HG02884 (cell line): ENCODE data around the gene RAD54L.
A peak's percentile ranks its signal among the peaks of the same experiment; 100 is the strongest.
"Not testable (repeated sequence)": the region's sequence is repeated elsewhere in the genome, so short reads cannot be mapped to it uniquely, and the experiment has no call there.

Experiments used
- ATAC-seq: cut with Tn5 transposase; IDR thresholded peaks from one replicate; pipeline ENCODE4 v1.9.1; 2021; ENCODE audit warnings: mild to moderate bottlenecking, moderate library complexity; ENCODE audit not compliant: unreplicated experiment

Gene RAD54L

GRCh38 chr1:46238865-46239264 lies 8.7 kb upstream of the RAD54L start:
- ATAC-seq = not testable (repeated sequence)

DNA sequence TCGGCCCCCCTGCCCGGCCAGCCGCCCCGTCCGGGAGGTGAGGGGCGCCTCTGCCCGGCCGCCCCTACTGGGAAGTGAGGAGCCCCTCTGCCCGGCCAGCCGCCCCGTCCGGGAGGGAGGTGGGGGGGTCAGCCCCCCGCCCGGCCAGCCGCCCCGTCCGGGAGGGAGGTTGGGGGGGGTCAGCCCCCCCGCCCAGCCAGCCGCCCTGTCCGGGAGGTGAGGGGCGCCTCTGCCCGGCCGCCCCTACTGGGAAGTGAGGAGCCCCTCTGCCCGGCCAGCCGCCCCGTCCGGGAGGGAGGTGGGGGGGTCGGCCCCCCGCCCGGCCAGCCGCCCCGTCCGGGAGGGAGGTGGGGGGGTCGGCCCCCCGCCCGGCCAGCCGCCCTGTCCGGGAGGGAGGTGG lies 5.8 kb upstream of the RAD54L start:
- not testable (repeated sequence) for ATAC-seq

- no peak for ATAC-seq
Measured at GRCh38 chr1:46242918-46243317, 4.6 kb upstream of the RAD54L start.

DNA sequence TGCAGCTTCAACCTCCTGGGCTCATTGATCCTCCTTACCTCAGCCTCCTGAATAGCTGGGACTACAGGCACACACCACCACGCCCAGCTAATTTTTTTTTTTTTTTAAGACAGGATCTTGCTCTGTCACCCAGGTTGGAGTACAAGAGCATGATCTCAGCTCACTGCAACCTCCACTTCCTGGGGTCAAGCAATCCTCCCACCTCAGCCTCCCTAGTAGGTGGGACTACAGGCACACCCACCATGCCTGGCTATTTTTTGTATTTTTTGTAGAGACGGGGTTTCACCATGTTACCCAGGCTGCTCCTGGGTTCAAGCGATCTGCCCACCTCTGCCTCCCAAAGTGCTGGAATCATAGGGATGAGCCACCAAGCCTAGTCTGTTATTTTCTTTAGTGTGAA lies 3.7 kb upstream of the RAD54L start:
- not testable (repeated sequence) for ATAC-seq

DNA sequence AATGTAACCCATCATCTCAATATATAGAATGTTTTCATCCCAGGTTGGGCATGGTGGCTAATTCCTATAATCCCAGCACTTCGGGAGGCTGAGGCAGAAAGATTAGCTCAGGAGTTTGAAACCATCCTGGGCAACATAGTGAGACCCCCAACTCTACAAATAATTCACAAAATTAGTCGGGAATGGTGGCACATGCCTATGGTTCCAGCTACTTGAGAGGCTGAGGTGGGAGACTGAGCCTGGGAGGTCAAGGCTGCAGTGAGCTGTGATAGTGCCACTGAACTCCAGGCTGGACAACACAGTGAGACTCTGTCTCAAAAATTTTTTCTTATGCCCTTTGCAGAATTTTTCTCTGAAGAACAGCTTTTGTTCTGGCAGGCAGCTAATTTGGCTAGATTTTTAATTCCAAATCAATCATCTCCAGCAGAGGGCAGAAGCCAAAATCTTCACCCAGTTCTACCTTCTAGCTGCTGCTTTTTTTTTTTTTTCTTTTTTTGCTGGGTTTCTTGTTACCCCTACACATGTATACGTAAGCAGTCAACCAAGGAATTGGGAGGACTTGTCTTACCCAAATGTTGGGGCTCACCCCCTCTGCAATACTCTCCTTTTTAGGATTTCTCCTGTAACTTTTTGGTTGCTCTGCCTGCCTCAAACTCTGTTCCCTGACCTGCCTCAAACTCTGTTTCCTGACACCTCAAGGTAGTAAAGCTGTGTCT lies 2.7 kb upstream of the RAD54L start:
- no peak for ATAC-seq

DNA sequence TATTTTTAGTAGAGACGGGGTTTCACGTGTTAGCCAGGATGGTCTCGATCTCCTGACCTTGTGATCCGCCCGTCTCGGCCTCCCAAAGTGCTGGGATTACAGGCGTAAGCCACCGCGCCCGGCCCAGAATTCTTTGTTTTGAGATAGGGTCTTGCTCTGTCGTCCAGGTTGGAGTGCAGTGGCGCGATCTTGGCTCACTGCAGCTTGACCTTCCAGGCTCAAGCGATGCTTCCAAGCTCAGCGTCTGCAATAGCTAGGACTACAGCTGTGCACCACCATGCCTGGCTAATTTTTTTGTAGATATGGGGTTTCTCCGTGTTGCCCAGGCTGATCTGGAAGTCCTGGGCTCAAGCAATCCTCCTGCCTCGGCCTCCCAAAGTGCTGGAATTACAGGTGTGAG lies 1.4 kb upstream of the RAD54L start:
- ATAC-seq = not testable (repeated sequence)

DNA sequence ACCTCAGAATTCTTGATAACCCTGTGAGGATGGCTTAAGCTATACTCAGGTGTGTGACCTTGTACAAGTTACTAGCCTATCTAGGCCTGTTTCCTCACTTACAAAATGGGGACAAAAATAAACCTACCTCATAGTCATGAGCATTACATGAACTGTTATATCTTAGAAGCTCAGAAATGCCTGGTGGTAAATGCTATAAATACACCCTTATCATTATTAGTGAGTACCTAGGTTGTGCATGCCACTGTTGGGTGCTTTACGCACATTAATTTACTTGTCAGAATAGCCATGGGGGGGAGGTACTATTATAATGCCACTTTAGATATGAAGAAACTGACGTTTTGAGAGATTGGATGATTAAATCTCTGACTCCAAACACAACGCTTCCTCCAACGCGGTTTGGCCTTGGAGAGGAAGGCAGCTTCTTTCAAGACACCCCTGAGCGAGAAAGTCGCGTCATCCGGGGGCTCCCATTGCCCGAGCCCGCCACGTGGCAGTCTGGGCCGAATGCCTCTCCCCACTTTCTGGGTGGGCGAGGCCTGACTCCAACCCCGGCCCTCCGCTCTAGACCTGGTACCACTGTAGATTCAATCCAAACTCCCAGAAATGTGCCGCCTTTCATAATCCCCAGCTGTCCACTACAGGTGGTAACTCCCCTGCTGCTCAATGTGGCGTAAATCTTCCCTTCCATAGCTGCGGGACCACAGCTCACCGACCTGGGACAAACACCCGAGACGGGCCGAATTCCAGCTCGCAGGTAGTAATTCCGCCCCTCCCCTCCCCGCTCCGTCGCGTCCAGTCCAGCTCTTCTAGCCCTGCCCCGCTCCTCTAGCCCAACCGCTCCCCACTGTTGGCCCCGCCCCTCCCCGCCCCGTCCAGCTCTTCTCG lies 771 bp upstream of the RAD54L start:
- ATAC-seq = peak; percentile 41

DNA sequence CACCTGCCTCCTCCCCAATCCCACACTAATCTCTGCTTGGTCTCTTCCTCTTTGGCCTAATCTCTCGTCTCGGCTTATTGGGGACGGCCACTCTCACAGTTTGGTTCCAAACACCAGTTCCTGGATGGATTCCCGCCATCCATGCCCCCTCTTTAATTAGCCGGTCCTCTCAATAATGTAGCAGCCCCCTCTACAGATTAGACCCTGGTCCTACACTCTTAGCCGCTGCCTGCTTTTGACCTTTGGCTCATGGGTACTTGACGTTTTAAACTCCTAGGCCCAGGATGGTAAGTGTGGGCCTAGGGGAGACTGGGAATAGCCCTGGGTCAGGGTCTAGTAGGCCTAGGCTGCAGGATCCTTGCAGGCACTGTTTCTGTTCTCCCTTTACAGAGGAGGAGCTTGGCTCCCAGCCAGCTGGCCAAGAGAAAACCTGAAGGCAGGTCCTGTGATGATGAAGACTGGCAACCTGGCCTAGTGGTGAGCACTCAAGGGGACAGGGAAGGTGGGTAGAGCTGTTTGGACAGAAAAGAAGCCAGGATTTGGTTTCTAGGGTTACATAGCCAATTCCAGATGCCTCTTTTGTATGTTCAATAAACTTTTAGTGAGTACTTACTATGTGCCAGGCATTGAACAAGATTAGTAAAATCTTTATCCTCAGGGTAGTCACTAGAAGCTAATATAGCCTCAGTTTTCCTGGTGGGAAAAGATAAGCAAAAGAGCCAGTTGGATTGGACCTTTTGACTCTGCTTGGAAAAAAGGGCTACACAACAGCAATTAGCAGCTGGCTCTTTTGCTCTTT lies 758 bp downstream of the RAD54L start:
- no peak for ATAC-seq

DNA sequence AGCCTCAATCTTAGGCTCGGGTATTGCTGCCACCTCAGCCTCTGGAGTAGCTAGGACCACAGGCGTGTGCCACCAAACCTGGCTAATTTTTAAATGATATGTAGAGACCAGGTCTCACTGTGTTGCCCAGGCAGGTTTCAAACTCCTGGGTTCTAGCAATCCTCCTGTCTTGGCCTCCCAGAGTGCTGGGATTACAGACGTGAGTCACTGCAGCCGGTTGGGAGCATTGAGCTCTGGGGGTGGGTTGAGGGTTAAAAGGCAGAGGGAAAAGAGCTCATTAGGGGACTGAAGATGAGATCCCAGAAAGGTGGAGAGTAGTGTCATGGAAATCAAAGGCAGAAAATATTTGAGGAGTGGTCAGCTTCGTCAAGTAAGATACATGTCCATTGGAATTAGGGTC lies 7.1 kb downstream of the RAD54L start:
- no peak for ATAC-seq

- ATAC-seq = no peak
Measured at GRCh38 chr1:46256523-46256922, 9.0 kb downstream of the RAD54L start.

- no peak for ATAC-seq
Measured at GRCh38 chr1:46262508-46262907, 14.9 kb downstream of the RAD54L start.

DNA sequence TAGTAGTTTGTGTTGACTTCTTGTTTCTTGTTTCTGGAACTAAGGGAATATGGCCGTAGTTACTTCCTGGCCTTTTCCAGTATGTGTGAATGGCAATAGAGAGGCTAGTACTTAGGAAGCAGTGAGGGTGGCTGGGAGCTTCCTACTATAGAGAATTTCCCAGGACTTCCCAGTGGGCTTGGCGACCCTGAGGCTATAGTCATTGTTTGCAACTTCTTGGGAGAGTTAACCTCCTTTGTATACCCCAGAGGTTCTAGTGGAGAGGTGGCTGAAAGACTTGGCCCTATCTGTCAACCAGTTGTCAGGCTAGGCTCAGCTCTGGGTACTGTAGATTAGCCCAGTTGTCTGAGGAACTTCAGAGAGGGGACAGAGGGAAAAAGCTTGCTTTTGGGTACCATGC lies 15.6 kb downstream of the RAD54L start:
- no peak for ATAC-seq

DNA sequence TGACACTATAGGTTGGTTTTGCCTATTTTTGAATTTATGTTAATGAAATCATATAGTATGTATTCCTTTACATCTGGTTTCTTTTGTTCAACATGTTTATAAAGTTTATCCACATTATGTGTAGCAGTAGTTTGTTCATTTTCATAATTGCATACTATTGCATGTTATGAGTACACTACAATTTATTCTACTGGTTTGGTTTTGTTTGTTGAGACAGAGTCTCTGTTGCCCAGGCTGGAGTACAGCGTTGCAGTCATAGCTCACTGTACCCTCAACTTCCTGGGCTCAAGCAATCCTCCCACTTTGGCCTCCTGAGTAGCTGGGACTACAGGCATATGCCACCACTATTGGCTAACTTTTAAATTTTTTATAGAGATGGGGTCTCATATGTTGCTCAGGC lies 21.0 kb downstream of the RAD54L start:
- ATAC-seq = no peak

DNA sequence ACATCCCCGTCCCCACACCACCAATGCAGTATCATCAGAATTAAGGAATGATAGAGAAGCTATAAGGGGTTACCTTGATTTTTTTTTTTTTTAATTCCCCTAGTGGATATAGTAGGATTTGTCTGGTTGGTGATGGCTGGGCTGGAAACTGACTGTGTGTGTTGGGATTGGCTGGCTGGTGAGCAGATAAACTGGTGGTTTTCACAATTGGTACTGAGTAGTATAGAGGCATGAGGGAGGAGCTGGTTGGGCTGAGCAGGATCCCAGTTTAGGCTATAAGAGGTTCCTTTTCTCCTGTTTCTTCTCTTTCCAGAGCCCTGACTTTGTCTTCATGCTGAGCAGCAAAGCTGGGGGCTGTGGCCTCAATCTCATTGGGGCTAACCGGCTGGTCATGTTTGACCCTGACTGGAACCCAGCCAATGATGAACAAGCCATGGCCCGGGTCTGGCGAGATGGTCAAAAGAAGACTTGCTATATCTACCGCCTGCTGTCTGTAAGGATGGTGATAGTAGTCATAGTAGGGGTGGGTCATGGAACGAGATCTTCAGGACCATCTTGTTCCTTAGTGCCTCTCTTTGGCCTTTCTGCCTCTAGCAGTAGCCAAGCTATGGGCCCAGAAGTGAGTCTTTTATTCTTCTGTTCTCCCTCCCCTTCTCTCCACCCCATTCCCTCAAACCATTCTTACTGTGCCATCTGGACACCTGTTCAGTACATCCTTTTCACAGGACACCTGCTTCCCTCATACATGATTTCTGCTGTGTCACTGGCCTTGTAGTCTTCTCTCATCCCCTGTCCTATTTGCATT lies 26.9 kb downstream of the RAD54L start:
- no peak for ATAC-seq

- no peak for ATAC-seq
Measured at GRCh38 chr1:46275030-46275337, 27.4 kb downstream of the RAD54L start.

- ATAC-seq = no peak
Measured at GRCh38 chr1:46277658-46278373, 30.3 kb downstream of the RAD54L start.

DNA sequence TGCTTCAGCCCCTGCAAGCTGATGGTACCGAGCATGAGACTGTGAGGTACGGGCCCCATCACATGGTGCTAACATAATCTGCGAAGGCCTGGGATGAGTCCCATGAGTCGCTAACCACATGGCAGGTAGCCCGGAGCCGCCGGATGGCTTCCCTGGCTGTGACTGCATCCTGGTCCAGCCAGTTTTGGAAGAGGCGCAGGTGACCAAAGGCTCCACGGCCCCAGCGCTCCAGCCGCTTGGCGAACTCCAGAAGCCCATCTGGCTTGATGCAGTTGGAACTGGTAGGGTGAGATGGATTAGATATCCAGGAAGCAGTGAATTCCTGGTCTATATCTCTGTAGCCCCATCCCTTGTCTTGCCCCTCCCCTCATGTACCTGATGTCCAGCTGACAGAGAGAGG lies 31.2 kb downstream of the RAD54L start:
- no peak for ATAC-seq

- no peak for ATAC-seq
Measured at GRCh38 chr1:46280092-46280491, 32.5 kb downstream of the RAD54L start.

GRCh38 chr1:46281021-46281420 lies 33.5 kb downstream of the RAD54L start:
- ATAC-seq = no peak

- ATAC-seq = no peak
Measured at GRCh38 chr1:46284058-46284457, 36.5 kb downstream of the RAD54L start.
